Measurements from ENCODE around the gene MAPK8IP3. TPM values are rescaled to one million over a fixed set of nuclear protein-coding genes. Genes with fewer than 3 reads are reported as not detected.

MAPK8IP3 gene
- total RNA-seq, 1 donor from 2014 or later = 44.9 TPM

DNA sequence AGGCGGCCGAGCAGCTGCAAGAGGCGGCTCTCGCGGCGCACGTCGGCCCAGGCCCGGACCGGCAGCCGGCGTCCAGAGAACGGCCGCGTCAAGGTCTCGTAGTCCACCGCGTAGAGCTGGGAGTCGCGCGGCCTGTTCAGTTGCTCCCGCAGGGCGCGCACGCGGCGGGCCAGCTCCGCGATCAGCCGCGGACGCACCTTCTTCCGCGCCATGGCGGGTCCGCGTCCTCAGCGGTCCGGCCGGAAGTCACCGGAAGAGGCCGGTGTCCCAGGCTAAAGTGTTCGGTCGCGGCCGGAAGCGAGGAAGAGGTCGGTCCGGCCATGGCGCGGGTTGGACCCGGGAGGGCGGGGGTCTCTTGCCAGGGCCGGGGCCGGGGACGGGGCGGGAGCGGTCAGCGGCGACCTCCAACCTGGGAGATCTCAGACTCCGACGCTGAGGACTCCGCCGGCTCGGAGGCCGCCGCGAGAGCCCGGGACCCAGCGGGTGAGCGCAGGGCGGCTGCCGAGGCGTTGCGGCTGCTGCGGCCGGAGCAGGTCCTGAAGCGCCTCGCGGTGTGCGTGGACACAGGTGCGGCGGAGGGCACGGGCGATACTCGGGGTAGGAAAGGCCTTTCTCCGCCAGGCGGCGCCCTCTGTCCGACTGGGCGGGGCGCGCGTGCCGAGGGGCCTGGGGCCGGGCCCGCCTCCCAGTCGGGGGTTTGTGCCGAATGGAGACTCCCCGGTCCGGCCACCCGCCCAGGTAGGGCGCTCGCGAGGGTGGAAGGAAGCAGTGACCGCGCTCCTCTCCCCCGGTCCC, 67.1 kb downstream of the MAPK8IP3 start, which contains the start of gene MRPS34:
Gene MRPS34 (minus strand): TSS at position 227 of the 795 bp plus-strand sequence. CDS start 15 bp downstream, at position 212.
- no peak for DNase-seq (ENCODE audit: extremely low spot score in 2 of 2)
- intact Hi-C loops (cut with DNase I) = loop anchor here (5.0 kb wide), 1 partner anchor 66 kb away; the partner anchor contains the start of gene MAPK8IP3

DNA sequence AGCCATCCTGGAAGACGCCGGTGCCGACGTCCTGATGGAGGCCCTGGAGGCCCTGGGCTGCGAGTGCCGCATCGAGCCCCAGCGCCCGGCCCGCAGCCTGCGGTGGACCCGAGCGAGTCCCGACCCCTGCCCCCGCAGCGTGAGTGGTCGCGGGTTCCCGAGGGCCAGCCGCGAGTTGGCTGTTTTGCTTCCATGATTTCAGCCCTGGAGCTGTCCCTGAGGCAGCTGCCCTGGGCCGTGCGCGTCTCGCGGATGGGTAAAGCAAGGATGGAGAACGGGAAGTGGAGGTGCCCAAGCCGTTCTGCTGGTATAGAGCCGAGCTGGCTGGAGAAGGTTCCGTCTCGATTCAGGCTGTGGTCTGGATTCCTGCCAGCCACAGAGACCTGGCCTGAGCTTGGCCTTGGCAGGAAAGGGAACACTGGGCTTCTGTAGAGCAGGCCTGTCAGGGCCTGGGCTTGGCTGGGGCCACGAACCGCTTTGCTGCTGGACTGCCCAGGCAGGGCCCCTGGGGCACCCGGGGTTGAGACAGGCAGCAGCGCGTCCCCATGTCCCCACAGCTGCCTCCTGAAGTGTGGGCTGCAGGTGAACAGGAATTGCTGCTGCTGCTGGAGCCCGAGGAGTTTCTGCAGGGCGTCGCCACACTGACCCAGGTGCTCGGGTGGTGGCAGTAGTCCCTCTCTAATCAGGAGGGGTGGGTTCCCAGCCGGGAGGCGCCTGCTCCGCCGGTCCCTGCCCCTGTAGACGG, 67.9 kb downstream of the MAPK8IP3 start:
- DNase-seq (ENCODE audit: extremely low spot score in 2 of 2) = no peak

More for the DNA sequence above, 67.1 kb downstream of the MAPK8IP3 start, which contains the start of gene MRPS34:
- Histone ChIP-seq H3K27ac (peak within 1 kb of the TSS; percentile 90), H3K4me3 (peak within 1 kb of the TSS; percentile 82), H3K27me3 (no peaks in the 10 kb centered on the region), H3K36me3 (peaks cover 0 to 28% of the 10 kb centered on the region in 2 donors), H3K4me1 (peaks cover 45% of the 10 kb centered on the region), H3K9me3 (no peaks in the 10 kb centered on the region)
- TF ChIP-seq POLR2AphosphoS5 (IDR thresholded peaks at IDR 0.05; ENCODE audit: insufficient read depth in 1 of 2, low read depth in 1 of 2) (peak; percentile 52 to 73), POLR2A (IDR thresholded peaks at IDR 0.05) (peak in 1 of 2 donors; percentile 45)
- TF ChIP-seq, protein P1, sequence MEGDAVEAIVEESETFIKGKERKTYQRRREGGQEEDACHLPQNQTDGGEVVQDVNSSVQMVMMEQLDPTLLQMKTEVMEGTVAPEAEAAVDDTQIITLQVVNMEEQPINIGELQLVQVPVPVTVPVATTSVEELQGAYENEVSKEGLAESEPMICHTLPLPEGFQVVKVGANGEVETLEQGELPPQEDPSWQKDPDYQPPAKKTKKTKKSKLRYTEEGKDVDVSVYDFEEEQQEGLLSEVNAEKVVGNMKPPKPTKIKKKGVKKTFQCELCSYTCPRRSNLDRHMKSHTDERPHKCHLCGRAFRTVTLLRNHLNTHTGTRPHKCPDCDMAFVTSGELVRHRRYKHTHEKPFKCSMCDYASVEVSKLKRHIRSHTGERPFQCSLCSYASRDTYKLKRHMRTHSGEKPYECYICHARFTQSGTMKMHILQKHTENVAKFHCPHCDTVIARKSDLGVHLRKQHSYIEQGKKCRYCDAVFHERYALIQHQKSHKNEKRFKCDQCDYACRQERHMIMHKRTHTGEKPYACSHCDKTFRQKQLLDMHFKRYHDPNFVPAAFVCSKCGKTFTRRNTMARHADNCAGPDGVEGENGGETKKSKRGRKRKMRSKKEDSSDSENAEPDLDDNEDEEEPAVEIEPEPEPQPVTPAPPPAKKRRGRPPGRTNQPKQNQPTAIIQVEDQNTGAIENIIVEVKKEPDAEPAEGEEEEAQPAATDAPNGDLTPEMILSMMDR (IDR thresholded peaks at IDR 0.05) = peak; percentile 36 to 81 (median 51)

DNA sequence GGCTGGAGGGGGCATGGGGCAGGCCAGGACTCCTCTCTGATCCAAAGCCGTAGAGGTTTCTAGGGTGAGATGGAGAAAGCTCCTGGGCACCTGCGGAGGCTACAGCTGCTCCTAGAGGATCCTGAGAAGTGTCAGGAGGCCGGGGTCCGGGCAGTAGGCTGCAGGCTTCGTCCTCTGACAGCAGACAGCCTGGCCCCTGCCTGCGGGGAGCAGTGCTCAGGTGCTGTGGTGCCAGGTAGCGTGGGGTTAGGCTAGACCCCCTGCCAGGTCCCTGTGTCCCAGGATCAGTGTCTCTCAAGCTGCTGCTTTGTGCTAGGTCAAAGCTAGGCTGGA, 68.4 kb downstream of the MAPK8IP3 start:
- Histone ChIP-seq H3K36me3 (peaks cover 0 to 30% of the 10 kb centered on the region in 2 donors), H3K27me3 (no peaks in the 10 kb centered on the region), H3K27ac (no peak overlapping the region), H3K4me1 (peaks cover 51% of the 10 kb centered on the region), H3K9me3 (no peaks in the 10 kb centered on the region), H3K4me3 (peak overlapping the region; percentile 82)
- TF ChIP-seq POLR2A (IDR thresholded peaks at IDR 0.05) (no peak), POLR2AphosphoS5 (IDR thresholded peaks at IDR 0.05; ENCODE audit: insufficient read depth in 1 of 2, low read depth in 1 of 2) (no peak)
- TF ChIP-seq, protein P1 (IDR thresholded peaks at IDR 0.05) = no peak
- no peak for DNase-seq (ENCODE audit: extremely low spot score in 2 of 2)
- intact Hi-C loops (cut with DNase I) = loop anchor here (5.0 kb wide), 1 partner anchor 67 kb away; the partner anchor contains the start of gene MAPK8IP3

More for the DNA sequence above, 67.9 kb downstream of the MAPK8IP3 start:
- Histone ChIP-seq H3K9me3 (no peaks in the 10 kb centered on the region), H3K4me1 (peaks cover 45% of the 10 kb centered on the region), H3K27ac (peak overlapping the region; percentile 90), H3K36me3 (peaks cover 0 to 25% of the 10 kb centered on the region in 2 donors), H3K4me3 (peak overlapping the region; percentile 82), H3K27me3 (no peaks in the 10 kb centered on the region)
- TF ChIP-seq, protein P1 (IDR thresholded peaks at IDR 0.05) = no peak
- TF ChIP-seq POLR2AphosphoS5 (IDR thresholded peaks at IDR 0.05; ENCODE audit: insufficient read depth in 1 of 2, low read depth in 1 of 2) (no peak), POLR2A (IDR thresholded peaks at IDR 0.05) (no peak)
- intact Hi-C loops (cut with DNase I) = loop anchor here (5.0 kb wide), 1 partner anchor 67 kb away; the partner anchor contains the start of gene MAPK8IP3

DNA sequence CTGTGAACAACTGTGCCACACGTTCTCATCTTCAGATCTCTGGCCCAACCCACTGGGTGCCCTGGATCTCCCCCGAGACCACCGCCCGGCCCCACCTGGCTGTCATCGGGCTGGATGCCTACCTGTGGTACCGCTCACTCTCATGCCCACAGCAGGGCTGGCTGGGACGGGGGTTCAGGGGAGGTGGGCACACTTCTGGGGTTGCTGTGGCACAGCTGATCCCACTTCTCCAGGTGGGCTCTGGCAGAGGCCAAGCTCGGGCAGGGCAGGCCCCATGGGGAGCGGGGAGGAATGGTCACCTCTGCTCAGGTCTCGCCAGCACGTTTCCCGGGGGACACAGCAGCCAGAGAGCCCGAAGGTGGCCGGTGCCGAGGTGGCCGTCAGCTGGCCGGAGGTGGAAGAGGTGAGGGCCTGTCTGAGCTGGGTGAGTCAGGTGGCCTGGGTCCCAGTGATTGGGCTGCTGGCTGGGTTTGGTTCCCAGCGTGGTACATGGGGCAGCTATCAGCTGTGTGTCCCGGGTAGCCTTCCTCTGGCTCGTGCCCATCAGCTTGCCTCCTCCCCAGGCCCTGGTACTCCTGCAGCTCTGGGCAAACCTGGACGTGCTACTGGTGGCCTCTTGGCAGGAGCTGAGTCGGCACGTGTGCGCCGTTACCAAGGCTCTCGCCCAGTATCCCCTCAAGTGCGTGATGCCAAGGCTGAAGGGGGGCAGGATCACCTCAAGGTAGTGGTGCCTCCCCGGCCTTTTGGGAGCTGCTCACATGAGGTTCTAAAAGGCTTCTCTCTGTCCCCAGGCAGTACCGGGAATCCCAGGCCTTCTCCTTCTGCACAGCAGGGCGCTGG, 69.2 kb downstream of the MAPK8IP3 start:
- H3K27ac ChIP-seq = no peak overlapping the region
- H3K4me3 ChIP-seq = no peak overlapping the region
- no peak for DNase-seq (ENCODE audit: extremely low spot score in 2 of 2)
- no peaks in the 10 kb centered on the region for H3K9me3 ChIP-seq
- intact Hi-C loops (cut with DNase I) = no loop called here
- peaks cover 0 to 36% of the 10 kb centered on the region in 2 donors for H3K36me3 ChIP-seq
- TF ChIP-seq, protein P1 (IDR thresholded peaks at IDR 0.05) = no peak
- no peak for TF ChIP-seq POLR2AphosphoS5 (IDR thresholded peaks at IDR 0.05; ENCODE audit: insufficient read depth in 1 of 2, low read depth in 1 of 2)
- H3K4me1 ChIP-seq = peaks cover 53% of the 10 kb centered on the region
- no peaks in the 10 kb centered on the region for H3K27me3 ChIP-seq
